PFSK-1 (cell line): ENCODE data around the gene DAB2IP.

Experiments
- FOXP2 ChIP-seq: optimal IDR thresholded peaks from 2 replicates; pipeline ENCODE3; 2011; ENCODE audit warnings: borderline replicate concordance, control low read depth, inconsistent platforms; ENCODE audit not compliant: insufficient read depth; ENCODE audit errors: extremely low read length, extremely low read depth
- POLR2AphosphoS5 ChIP-seq: IDR thresholded peaks from 2 replicates; pipeline ENCODE4 v1.6.1; 2012; ENCODE audit warnings: low read depth, mild to moderate bottlenecking, control low read depth, low read length, moderate library complexity
- SIN3A ChIP-seq: IDR thresholded peaks from 2 replicates; pipeline ENCODE4 v1.6.1; 2012; ENCODE audit warnings: mild to moderate bottlenecking, low read length, moderate library complexity, borderline replicate concordance; ENCODE audit not compliant: insufficient read depth
- TF ChIP-seq, protein P1 (sequence below), 2 experiments: IDR thresholded peaks; 2 replicates each; pipeline versions ENCODE4 v1.6.1 to v1.8.0; 2011 to 2012; ENCODE audit warnings: low read depth in 2 of 2, low read length in 2 of 2, control low read depth in 1 of 2, inconsistent platforms in 1 of 2, mild to moderate bottlenecking in 1 of 2, moderate library complexity in 1 of 2; ENCODE audit not compliant: insufficient read depth in 1 of 2

DNA sequence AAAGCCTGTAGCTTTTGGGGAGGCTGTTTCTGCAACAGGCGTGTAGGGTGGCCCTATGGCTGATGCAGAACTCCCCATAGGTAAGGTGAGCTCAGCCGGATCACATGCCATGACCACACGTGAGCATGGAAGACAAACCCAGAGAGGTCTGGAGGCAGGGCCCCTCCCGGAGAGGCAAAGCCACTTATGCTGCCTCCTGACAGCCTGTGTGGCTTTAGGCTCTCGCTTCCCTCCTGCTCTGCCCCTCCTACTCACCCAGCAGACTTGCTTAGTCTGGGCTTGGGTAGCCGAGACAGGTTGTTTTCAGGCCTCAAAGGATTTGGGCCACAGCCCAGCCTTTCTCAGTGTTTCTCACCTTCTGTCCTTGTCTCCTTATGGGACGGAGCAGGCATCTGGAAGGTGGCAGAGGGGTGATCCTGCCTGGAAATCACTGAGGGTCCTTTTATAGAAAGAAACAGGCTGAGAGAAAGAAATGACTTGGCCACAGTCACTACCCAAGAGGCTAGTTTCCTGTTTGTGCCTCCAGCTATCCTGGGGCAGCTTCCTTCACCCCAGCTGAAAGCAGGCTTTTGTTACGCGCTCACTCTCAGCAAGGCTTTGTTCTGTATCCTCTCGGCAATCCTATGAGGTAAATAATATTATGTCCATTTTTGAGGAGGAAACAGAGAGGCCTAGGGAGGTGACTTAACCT is 89.9 kb downstream of the DAB2IP start:
- TF ChIP-seq, protein P1, sequence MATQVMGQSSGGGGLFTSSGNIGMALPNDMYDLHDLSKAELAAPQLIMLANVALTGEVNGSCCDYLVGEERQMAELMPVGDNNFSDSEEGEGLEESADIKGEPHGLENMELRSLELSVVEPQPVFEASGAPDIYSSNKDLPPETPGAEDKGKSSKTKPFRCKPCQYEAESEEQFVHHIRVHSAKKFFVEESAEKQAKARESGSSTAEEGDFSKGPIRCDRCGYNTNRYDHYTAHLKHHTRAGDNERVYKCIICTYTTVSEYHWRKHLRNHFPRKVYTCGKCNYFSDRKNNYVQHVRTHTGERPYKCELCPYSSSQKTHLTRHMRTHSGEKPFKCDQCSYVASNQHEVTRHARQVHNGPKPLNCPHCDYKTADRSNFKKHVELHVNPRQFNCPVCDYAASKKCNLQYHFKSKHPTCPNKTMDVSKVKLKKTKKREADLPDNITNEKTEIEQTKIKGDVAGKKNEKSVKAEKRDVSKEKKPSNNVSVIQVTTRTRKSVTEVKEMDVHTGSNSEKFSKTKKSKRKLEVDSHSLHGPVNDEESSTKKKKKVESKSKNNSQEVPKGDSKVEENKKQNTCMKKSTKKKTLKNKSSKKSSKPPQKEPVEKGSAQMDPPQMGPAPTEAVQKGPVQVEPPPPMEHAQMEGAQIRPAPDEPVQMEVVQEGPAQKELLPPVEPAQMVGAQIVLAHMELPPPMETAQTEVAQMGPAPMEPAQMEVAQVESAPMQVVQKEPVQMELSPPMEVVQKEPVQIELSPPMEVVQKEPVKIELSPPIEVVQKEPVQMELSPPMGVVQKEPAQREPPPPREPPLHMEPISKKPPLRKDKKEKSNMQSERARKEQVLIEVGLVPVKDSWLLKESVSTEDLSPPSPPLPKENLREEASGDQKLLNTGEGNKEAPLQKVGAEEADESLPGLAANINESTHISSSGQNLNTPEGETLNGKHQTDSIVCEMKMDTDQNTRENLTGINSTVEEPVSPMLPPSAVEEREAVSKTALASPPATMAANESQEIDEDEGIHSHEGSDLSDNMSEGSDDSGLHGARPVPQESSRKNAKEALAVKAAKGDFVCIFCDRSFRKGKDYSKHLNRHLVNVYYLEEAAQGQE (IDR thresholded peaks at IDR 0.05; ENCODE audit: insufficient read depth in 1 of 2, low read depth in 2 of 2, low read length in 2 of 2): no peak
- TF ChIP-seq FOXP2 (no peak), POLR2AphosphoS5 (no peak), SIN3A (no peak)
